Measurements from ENCODE around the gene PRKCZ. TPM values are rescaled to one million over a fixed set of nuclear protein-coding genes. Genes with fewer than 3 reads are reported as not detected.

PRKCZ gene
- total RNA-seq, 1 experiment from 2014 or later: 45.9 TPM

- Mint-ChIP-seq H3K27ac (ENCODE audit: unreplicated experiment) (no peak overlapping the region), H3K36me3 (ENCODE audit: insufficient read depth, unreplicated experiment) (peaks cover 10% of the 10 kb centered on the region), H3K4me1 (ENCODE audit: low read depth, unreplicated experiment) (peaks cover 9% of the 10 kb centered on the region), H3K27me3 (ENCODE audit: insufficient read depth, unreplicated experiment) (no peaks in the 10 kb centered on the region), H3K9me3 (ENCODE audit: unreplicated experiment) (no peaks in the 10 kb centered on the region), H3K4me3 (ENCODE audit: unreplicated experiment) (peak overlapping the region; percentile 76)
- POLR2A ChIA-PET: interaction anchor here (0.6 to 2.4 kb wide), 5 partner anchors 22 to 368 kb away, joined by 3 to 9 read pairs (median 7); partner anchors contain the start of genes FAAP20, MORN1 and RER1
- CTCF ChIA-PET: interaction anchor here (0.5 to 0.6 kb wide), 2 partner anchors 33 to 49 kb away, joined by 3 to 4 read pairs; partner anchors contain the start of gene FAAP20
- no peaks in the 10 kb centered on the region for H3K4me1 ChIP-seq
- no peaks in the 10 kb centered on the region for H3K9me3 ChIP-seq
- H3K4me3 ChIP-seq (ENCODE audit: low read depth, low read length): peak overlapping the region; percentile 84
- no TSS peak for BruUV-seq (replicated peaks)
- no peaks in the 10 kb centered on the region for H3K36me3 ChIP-seq (ENCODE audit: control insufficient read depth, insufficient read depth, low read length)
- intact Hi-C loops (cut with micrococcal nuclease; ENCODE audit: unreplicated experiment): loop anchor here (10.0 kb wide), 1 partner anchor 87 kb away; no protein-coding TSS in a partner anchor
- DNase-seq: peak; percentile 92 to 96
- H3K27me3 ChIP-seq (replicated peaks; ENCODE audit: control insufficient read depth, insufficient read depth, low read length): no peaks in the 10 kb centered on the region
- no peak for TF ChIP-seq CTCF (IDR thresholded peaks at IDR 0.05; ENCODE audit: insufficient read depth in 1 of 2, low read depth in 1 of 2, low read length in 1 of 2, severe bottlenecking in 1 of 2, unreplicated experiment in 1 of 2)
Observed at GRCh38 chr1:2227346-2228156, 177.3 kb downstream of the PRKCZ start.

GRCh38 chr1:2228157-2228594 is 178.0 kb downstream of the PRKCZ start, which contains the start of gene SKI:
SKI (plus strand) TSS chr1:2228319; CDS start chr1:2228767, 448 bp downstream.
- BruUV-seq (replicated peaks): no TSS peak
- H3K4me3 Mint-ChIP-seq (ENCODE audit: unreplicated experiment): peak within 1 kb of the TSS; percentile 83

More at GRCh38 chr1:2228157-2228594, 178.0 kb downstream of the PRKCZ start, which contains the start of gene SKI:
- Histone ChIP-seq H3K27me3 (replicated peaks; ENCODE audit: control insufficient read depth, insufficient read depth, low read length) (no peaks in the 10 kb centered on the region), H3K4me1 (no peaks in the 10 kb centered on the region), H3K4me3 (ENCODE audit: low read depth, low read length) (peak within 1 kb of the TSS; percentile 86), H3K9me3 (no peaks in the 10 kb centered on the region), H3K36me3 (ENCODE audit: control insufficient read depth, insufficient read depth, low read length) (no peaks in the 10 kb centered on the region)
- CTCF ChIA-PET: no interaction called here
- intact Hi-C loops (cut with micrococcal nuclease; ENCODE audit: unreplicated experiment): loop anchor here (10.0 kb wide), 1 partner anchor 87 kb away; no protein-coding TSS in a partner anchor
- TF ChIP-seq CTCF (IDR thresholded peaks at IDR 0.05; ENCODE audit: insufficient read depth in 1 of 2, low read depth in 1 of 2, low read length in 1 of 2, severe bottlenecking in 1 of 2, unreplicated experiment in 1 of 2): no peak
- POLR2A ChIA-PET: interaction anchor here (2.4 kb wide), 1 partner anchor 33 kb away, joined by 7 read pairs; the partner anchor contains the start of gene FAAP20
- Mint-ChIP-seq H3K27ac (ENCODE audit: unreplicated experiment) (peak within 1 kb of the TSS; percentile 29), H3K36me3 (ENCODE audit: insufficient read depth, unreplicated experiment) (peaks cover 10% of the 10 kb centered on the region), H3K27me3 (ENCODE audit: insufficient read depth, unreplicated experiment) (no peaks in the 10 kb centered on the region), H3K9me3 (ENCODE audit: unreplicated experiment) (no peaks in the 10 kb centered on the region), H3K4me1 (ENCODE audit: low read depth, unreplicated experiment) (peaks cover 9% of the 10 kb centered on the region)
- no peak for DNase-seq
